Measurements from ENCODE around the gene EVA1C. TPM values are rescaled to one million over a fixed set of nuclear protein-coding genes. Genes with fewer than 3 reads are reported as not detected.
A peak's percentile ranks its signal among the peaks of the same experiment; 100 is the strongest.

The EVA1C gene
- total and polyA plus RNA-seq, 2 experiments from 2014 or later: 4.6 to 6.9 TPM

GRCh38 chr21:32403201-32403777 lies 9.2 kb upstream of the EVA1C start:
- Histone ChIP-seq H3K4me2 (no peak overlapping the region), H3K27me3 (ENCODE audit: insufficient read depth) (no peaks in the 10 kb centered on the region), H3K9me2 (ENCODE audit: insufficient read depth) (no peaks in the 10 kb centered on the region), H3K27ac (ENCODE audit: low read depth) (no peak overlapping the region), H3F3A (replicated peaks; ENCODE audit: low read depth) (no peaks in the 10 kb centered on the region), H3K4me3 (no peak overlapping the region), H4K20me1 (replicated peaks; ENCODE audit: insufficient read depth) (no peaks in the 10 kb centered on the region), H3K36me3 (ENCODE audit: insufficient read depth) (no peaks in the 10 kb centered on the region), H3K4me1 (ENCODE audit: insufficient read depth) (peaks cover 6% of the 10 kb centered on the region; the same call in 1 of the 2 replicates), H3K79me2 (replicated peaks; ENCODE audit: insufficient read depth) (no peaks in the 10 kb centered on the region), H2AFZ (peak overlapping the region; percentile 12; the same call in 1 of the 2 replicates)
- Mint-ChIP-seq H3K27me3 (ENCODE audit: insufficient read depth, low read depth, poor library complexity) (peaks cover 5% of the 10 kb centered on the region), H3K4me3 (no peak overlapping the region), H3K4me1 (peaks cover 7% of the 10 kb centered on the region; the same call in 2 of the 3 replicates), H3K36me3 (ENCODE audit: low read depth) (no peaks in the 10 kb centered on the region), H3K27ac (no peak overlapping the region), H3K9me3 (no peaks in the 10 kb centered on the region; the same call in 2 of the 3 replicates)
- peak; percentile 92 for DNase-seq (ENCODE audit: low spot score)
- peak; percentile 84 to 87 for TF ChIP-seq CTCF (conservative IDR thresholded peaks at IDR 0.05; ENCODE audit: low read depth in 2 of 2)
- no peak for TF ChIP-seq POLR2AphosphoS5 (IDR thresholded peaks at IDR 0.05; ENCODE audit: low read depth)
- peak; percentile 96 for ATAC-seq

GRCh38 chr21:32406405-32406804 lies 6.1 kb upstream of the EVA1C start:
- peaks cover 6% of the 10 kb centered on the region; the same call in 1 of the 2 replicates for H3K4me1 ChIP-seq (ENCODE audit: insufficient read depth)
- no peak for DNase-seq (ENCODE audit: low spot score)

More at GRCh38 chr21:32406405-32406804, 6.1 kb upstream of the EVA1C start:
- Histone ChIP-seq H2AFZ (0 out of 2 replicates have a peak overlapping the region, but pooled peaks have one; percentile 28), H4K20me1 (replicated peaks; ENCODE audit: insufficient read depth) (no peaks in the 10 kb centered on the region), H3K9me2 (ENCODE audit: insufficient read depth) (no peaks in the 10 kb centered on the region), H3K27me3 (ENCODE audit: insufficient read depth) (peaks cover 25% of the 10 kb centered on the region), H3K36me3 (ENCODE audit: insufficient read depth) (no peaks in the 10 kb centered on the region), H3F3A (replicated peaks; ENCODE audit: low read depth) (peaks cover 10% of the 10 kb centered on the region; the same call in 1 of the 2 replicates), H3K79me2 (replicated peaks; ENCODE audit: insufficient read depth) (no peaks in the 10 kb centered on the region), H3K27ac (ENCODE audit: low read depth) (no peak overlapping the region), H3K4me2 (no peak overlapping the region), H3K4me3 (no peak overlapping the region)
- H3K27ac Mint-ChIP-seq: no peak overlapping the region
- no peaks in the 10 kb centered on the region for H3K36me3 Mint-ChIP-seq (ENCODE audit: low read depth)
- no peak for TF ChIP-seq NANOG (IDR thresholded peaks at IDR 0.05; ENCODE audit: borderline replicate concordance)
- TF ChIP-seq ZNF331 (CRISPR knock-in tag; IDR thresholded peaks at IDR 0.05; ENCODE audit: low read depth): no peak
- no peak for TF ChIP-seq ZNF462 (CRISPR knock-in tag; IDR thresholded peaks at IDR 0.05)
- no peak for TF ChIP-seq ZNF114 (CRISPR knock-in tag; IDR thresholded peaks at IDR 0.05)
- TF ChIP-seq POLR2AphosphoS5 (IDR thresholded peaks at IDR 0.05; ENCODE audit: low read depth): no peak
- no peak for TF ChIP-seq EZH2 (IDR thresholded peaks at IDR 0.05; ENCODE audit: low read depth, unreplicated experiment)
- no peaks in the 10 kb centered on the region; the same call in 2 of the 3 replicates for H3K9me3 Mint-ChIP-seq
- peak; percentile 10; the same call in 2 of the 3 replicates for ATAC-seq
- no peak overlapping the region for H3K4me3 Mint-ChIP-seq
- peaks cover 7% of the 10 kb centered on the region; the same call in 2 of the 3 replicates for H3K4me1 Mint-ChIP-seq
- H3K27me3 Mint-ChIP-seq (ENCODE audit: insufficient read depth, low read depth, poor library complexity): peaks cover 19% of the 10 kb centered on the region
